ENCODE measurements around the gene OPN1SW.

- no peak for TF ChIP-seq CTCF (IDR thresholded peaks at IDR 0.05)
- no peak for TF ChIP-seq POLR2A (IDR thresholded peaks at IDR 0.05)
Measured at GRCh38 chr7:128791972-128792327, 16.4 kb upstream of the OPN1SW start.
